ENCODE measurements around the gene UBN2.

DNA sequence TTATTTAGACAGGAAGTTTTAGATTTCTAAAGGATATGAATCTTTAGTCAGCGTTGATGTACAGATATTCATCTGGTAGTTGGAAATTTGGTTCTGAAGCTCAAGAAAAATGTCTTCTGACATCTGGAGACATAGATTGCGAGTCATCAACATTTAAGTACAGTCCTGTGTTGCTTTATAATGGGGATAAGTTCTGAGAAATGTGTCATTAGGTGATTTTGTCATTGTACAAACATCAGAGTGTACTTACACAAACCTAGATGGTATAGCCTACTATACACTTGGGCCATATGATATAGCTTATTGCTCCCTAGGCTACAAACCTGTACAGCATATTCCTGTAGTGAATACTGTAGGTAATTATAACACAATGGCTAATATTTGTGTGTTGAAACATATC, 49.6 kb upstream of the UBN2 start:
- TF ChIP-seq, protein P1, sequence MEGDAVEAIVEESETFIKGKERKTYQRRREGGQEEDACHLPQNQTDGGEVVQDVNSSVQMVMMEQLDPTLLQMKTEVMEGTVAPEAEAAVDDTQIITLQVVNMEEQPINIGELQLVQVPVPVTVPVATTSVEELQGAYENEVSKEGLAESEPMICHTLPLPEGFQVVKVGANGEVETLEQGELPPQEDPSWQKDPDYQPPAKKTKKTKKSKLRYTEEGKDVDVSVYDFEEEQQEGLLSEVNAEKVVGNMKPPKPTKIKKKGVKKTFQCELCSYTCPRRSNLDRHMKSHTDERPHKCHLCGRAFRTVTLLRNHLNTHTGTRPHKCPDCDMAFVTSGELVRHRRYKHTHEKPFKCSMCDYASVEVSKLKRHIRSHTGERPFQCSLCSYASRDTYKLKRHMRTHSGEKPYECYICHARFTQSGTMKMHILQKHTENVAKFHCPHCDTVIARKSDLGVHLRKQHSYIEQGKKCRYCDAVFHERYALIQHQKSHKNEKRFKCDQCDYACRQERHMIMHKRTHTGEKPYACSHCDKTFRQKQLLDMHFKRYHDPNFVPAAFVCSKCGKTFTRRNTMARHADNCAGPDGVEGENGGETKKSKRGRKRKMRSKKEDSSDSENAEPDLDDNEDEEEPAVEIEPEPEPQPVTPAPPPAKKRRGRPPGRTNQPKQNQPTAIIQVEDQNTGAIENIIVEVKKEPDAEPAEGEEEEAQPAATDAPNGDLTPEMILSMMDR (IDR thresholded peaks at IDR 0.05; ENCODE audit: low read length), result no peak
- TF ChIP-seq EZH2 (IDR thresholded peaks at IDR 0.05; ENCODE audit: borderline replicate concordance, low read length), result no peak

Measured in OCI-LY1 (cell line).